ENCODE data around the gene FCRLA. TPM values are rescaled to one million over a fixed set of nuclear protein-coding genes. Genes with fewer than 3 reads are reported as not detected.
"Not testable (repeated sequence)": the region's sequence is repeated elsewhere in the genome, so short reads cannot be mapped to it uniquely, and the experiment has no call there.

FCRLA gene
- total and polyA plus RNA-seq, 9 donors = 0.06 to 0.80 (median 0.36) TPM; not detected in 5

GRCh38 chr1:161721738-161722343 lies 14.8 kb downstream of the FCRLA start:
- 40 to 70% (median 54%) methylated on average over 8 of the region's 8 CpGs for WGBS, 3 donors
- no peak overlapping the region for H3K27ac ChIP-seq
- no peaks in the 10 kb centered on the region for H3K27me3 ChIP-seq
- H3K36me3 ChIP-seq = no peaks in the 10 kb centered on the region
- TF ChIP-seq POLR2A (IDR thresholded peaks at IDR 0.05) = no peak
- TF ChIP-seq, protein P1, sequence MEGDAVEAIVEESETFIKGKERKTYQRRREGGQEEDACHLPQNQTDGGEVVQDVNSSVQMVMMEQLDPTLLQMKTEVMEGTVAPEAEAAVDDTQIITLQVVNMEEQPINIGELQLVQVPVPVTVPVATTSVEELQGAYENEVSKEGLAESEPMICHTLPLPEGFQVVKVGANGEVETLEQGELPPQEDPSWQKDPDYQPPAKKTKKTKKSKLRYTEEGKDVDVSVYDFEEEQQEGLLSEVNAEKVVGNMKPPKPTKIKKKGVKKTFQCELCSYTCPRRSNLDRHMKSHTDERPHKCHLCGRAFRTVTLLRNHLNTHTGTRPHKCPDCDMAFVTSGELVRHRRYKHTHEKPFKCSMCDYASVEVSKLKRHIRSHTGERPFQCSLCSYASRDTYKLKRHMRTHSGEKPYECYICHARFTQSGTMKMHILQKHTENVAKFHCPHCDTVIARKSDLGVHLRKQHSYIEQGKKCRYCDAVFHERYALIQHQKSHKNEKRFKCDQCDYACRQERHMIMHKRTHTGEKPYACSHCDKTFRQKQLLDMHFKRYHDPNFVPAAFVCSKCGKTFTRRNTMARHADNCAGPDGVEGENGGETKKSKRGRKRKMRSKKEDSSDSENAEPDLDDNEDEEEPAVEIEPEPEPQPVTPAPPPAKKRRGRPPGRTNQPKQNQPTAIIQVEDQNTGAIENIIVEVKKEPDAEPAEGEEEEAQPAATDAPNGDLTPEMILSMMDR (IDR thresholded peaks at IDR 0.05) = no peak
- TF ChIP-seq EP300 (IDR thresholded peaks at IDR 0.05) = no peak
- no peak overlapping the region for H3K4me3 ChIP-seq
- peaks cover 3% of the 10 kb centered on the region for H3K4me1 ChIP-seq (ENCODE audit: insufficient read depth)
- no peak for DNase-seq
- H3K9me3 ChIP-seq = no peaks in the 10 kb centered on the region
- intact Hi-C loops (cut with DNase I) = no loop called here

- no peaks in the 10 kb centered on the region for H3K9me3 ChIP-seq
- no peak overlapping the region for H3K4me3 ChIP-seq
- H3K27me3 ChIP-seq = no peaks in the 10 kb centered on the region
- DNase-seq = no peak
- TF ChIP-seq, protein P1 (IDR thresholded peaks at IDR 0.05) = no peak
- TF ChIP-seq EP300 (IDR thresholded peaks at IDR 0.05) (no peak), POLR2A (IDR thresholded peaks at IDR 0.05) (no peak)
- no peak overlapping the region for H3K27ac ChIP-seq
- intact Hi-C loops (cut with DNase I) = no loop called here
- H3K4me1 ChIP-seq (ENCODE audit: insufficient read depth) = peaks cover 3% of the 10 kb centered on the region
- WGBS, 3 donors = 91 to 100% (median 100%) methylated on average over 1 of the region's 1 CpG
- H3K36me3 ChIP-seq = no peaks in the 10 kb centered on the region
Measured at GRCh38 chr1:161722406-161722805, 15.4 kb downstream of the FCRLA start.

GRCh38 chr1:161723459-161724141 lies 16.6 kb downstream of the FCRLA start:
- Histone ChIP-seq H3K9me3 (no peaks in the 10 kb centered on the region), H3K27ac (no peak overlapping the region), H3K27me3 (no peaks in the 10 kb centered on the region), H3K4me3 (no peak overlapping the region), H3K36me3 (no peaks in the 10 kb centered on the region), H3K4me1 (ENCODE audit: insufficient read depth) (peaks cover 3% of the 10 kb centered on the region)
- intact Hi-C loops (cut with DNase I) = no loop called here
- DNase-seq = no peak
- 83 to 88% (median 86%) methylated on average over 8 of the region's 8 CpGs for WGBS, 3 donors
- TF ChIP-seq, protein P1 (IDR thresholded peaks at IDR 0.05) = no peak
- TF ChIP-seq POLR2A (IDR thresholded peaks at IDR 0.05) (no peak), EP300 (IDR thresholded peaks at IDR 0.05) (no peak)

DNA sequence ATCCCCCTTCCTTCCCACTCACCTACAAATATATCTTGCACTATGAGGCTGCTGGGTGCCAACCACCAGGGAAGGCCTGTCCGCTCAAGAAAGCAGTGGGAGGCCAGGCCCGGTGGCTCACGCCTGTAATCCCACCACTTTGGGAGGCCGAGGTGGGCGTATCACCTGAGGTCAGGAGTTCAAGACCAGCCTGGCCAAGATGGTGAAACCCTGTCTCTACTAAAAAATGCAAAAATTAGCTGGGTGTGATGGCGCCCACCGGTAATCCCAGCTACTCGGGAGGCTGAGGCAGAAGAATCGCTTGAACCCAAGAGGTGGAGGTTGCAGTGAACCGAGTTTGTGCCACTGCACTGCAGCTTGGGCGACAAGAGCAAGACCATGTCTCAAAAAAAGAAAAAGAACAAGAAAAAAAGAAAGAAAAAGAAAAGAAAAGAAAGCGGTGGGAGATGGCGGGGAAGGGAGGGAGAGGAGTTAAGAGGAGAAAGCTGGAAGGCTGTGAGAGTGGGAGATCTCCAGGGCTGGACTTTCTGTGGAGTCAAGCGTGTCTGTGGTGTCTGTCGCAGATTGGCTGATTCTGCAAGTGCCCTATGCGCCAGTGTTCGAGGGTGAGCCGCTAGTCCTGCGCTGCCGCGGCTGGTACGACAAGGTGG lies 18.4 kb downstream of the FCRLA start:
- H3K9me3 ChIP-seq; H3K36me3 ChIP-seq; H3K27me3 ChIP-seq; intact Hi-C loops (cut with DNase I); H3K4me1 ChIP-seq (ENCODE audit: insufficient read depth): not testable (repeated sequence)
- Histone ChIP-seq H3K27ac (peak overlapping the region; percentile 65 to 97), H3K4me3 (peak overlapping the region; percentile 74)
- WGBS, 3 donors = 39 to 51% (median 47%) methylated on average over 22 of the region's 22 CpGs
- DNase-seq = peak in 2 of 5 donors; percentile 21 to 22
